ENCODE measurements around the gene PAIP1.
"Not testable (repeated sequence)": the region's sequence is repeated elsewhere in the genome, so short reads cannot be mapped to it uniquely, and the experiment has no call there.

PAIP1 gene

DNA sequence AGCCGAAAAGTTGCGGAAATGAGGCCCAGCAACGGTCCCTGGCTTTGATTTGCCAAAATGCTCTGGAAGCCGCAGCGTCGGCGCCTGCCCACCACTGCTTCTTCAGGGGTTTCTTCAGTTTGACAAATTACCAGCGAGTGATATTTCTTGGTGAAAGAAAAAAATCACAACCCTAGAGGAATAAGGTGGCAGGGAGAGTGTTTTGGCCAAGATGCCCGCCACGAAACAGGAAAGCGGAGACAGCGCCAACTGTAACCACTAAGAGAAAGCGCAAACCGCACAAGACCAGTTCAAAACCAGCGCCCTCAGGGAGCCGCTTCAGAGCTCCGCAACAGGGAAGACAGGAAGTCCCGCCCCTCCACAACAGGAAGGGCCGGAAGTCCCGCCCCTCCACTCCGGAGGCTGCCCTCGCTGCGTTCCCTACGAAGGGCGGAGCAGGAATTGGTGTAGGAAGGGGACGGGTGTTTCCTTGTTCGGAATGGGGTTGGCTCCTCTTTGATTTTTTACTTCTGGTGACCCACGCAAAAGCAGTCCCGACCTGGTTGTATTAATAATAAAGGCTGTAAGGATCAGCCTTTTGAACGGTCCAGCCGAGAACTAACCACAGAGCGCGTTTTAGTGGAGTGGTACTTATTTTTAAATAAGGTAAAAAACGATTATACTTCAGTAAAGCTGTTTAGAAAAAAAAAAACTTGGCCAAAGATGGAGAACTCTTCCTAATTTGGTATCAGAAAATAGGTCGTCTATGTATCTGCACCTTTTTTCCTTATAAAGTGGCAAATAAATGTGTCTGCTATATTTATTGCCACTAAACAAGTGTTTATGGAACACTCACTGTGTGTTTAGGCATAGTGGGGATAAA is 41.8 kb downstream of the PAIP1 start, which contains the start of gene C5orf34:
Gene C5orf34, minus strand, starts transcription at position 333 of the 862 bp plus-strand sequence. CDS start 5,809 bp downstream, outside the sequence.
- DNase-seq = peak; percentile 97

DNA sequence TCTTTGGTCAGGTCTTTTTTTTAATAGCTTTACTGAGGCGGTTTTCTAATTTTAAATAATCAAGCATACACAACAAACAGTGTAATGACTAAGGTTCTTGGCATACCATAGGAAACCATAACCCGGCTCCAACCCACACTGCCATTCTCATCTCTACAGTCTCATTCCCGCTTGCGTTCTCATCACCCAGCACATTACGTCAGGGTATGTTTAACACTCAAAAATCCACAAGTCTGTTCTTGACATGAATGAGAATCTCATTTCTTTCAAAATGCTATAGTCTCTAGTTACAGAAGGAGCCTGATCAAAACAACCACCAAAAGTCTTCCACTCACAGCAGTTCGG is 42.4 kb downstream of the PAIP1 start:
- no peak for DNase-seq

DNA sequence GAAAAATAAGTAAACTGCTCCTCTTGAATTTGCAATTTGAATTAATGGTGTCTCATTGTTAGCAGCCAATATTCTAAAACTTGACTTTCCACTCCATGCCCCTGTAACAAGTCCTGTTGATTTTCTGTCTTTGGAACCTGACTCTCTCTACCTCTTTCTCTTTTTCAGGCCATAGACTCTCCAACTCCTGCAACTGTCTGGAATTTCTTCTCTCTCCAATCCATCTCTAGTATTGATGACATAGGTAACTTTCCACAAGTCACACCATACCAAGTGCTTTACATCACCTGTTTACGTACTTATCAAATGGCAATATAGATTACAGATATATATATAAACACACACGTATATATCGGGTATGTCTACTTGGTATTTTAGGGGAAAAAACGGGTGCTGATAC is 42.9 kb downstream of the PAIP1 start:
- DNase-seq = no peak

DNA sequence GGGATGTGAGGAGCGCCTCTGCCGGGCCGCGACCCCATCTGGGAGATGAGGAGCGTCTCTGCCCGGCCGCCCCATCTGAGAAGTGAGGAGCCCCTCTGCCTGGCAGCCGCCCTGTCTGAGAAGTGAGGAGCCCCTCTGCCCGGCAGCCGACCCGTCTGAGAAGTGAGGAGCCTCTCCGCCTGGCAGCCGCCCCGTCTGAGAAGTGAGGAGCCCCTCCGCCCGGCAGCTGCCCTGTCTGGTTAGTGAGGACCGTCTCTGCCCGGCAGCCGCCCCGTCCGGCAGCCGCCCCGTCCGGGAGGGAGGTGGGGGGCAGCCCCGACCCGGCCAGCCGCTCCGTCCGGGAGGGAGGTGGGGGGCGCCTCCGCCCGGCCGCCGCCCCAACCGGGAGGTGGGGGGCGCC is 45.8 kb downstream of the PAIP1 start:
- not testable (repeated sequence) for DNase-seq

DNA sequence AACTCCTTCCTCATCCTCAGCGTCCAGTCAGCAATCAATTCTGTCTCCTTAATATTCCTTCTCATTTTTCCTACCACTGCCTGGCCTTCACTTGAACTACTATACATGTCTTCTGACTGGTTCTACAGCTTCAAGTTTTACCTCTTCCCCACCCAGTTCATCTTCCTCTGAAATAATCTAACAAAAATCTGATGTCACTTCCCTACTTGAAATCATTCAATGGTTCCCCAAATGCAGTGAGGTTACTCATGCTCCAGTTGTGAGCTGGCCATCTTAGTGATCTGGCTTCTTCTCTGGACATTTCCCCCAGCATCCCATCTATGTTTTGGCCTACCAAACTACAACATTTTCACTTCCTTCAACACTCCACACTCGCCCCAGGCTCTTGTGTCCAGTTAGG is 58.3 kb downstream of the PAIP1 start:
- no peak for DNase-seq

DNA sequence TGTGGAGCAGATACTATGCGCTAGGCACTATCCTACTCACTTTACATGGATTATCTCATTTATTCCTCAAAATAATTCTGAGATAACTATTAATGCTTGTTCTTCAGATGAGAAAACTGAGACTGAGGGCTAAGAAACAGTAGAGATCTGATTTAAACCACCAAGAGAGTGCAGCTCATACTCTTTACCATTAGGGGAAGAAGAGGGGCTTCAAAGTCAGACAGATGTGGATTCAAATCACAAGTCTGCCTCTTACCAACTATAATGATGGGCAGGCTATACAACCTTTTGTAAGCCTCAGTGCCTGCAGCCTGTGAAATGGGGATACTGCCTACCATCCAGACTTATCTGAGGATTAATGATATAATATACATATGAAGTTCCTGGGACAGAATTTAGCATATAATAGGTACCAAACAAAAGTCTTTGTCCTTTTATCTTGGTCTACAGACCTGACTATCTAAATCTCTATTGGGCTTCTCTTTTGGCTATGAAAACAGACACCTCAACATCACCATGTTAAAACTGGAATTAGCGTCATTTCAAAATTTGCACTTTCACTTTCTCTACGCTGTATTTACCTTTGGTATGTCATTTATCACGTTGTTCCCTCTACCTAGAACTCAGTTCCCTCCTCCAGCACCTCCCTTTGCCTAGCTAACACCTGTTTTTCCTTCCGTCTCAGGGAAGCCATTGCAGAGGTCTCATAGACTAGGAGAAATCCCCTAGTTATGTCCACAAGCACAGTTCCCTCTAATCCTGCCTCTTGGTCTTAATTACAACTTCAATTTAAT is 59.4 kb downstream of the PAIP1 start:
- DNase-seq = no peak

DNA sequence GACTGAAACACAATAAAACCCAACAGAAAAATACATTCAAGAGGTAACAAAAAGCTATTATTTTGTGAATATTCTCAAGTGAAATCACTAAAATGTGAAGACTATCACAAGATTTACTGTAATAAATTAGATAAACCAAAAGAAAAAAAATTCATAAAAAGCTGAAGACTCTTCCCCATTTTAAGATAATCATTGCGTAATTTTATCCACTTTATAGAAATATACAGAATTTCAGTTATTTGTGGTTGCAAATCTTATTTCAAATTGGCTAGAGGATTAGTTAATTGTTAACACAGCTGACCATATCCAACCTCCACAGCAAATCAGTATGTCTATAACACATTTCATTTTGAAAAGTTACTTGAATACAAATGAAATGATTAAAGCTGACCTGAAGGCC is 65.6 kb downstream of the PAIP1 start:
- no peak for DNase-seq

DNA sequence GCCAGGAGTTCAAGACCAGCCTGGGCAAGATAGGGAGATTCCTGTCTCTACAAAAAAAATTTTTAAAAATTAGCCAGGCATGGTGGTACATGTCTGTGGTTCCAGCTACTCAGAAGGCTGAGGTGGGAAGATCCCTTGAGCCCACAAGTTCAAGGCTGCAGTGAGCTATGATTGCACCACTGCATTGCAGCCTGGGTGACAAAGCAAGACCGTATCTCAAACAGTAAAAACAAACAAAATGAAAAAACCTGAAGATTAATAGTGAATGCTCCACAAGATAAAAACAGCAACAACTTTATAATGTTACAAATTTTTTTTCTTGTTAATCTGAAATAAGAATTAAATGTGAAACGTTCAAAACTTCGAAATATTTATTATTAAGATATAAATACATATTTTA is 70.5 kb downstream of the PAIP1 start:
- DNase-seq = no peak

DNA sequence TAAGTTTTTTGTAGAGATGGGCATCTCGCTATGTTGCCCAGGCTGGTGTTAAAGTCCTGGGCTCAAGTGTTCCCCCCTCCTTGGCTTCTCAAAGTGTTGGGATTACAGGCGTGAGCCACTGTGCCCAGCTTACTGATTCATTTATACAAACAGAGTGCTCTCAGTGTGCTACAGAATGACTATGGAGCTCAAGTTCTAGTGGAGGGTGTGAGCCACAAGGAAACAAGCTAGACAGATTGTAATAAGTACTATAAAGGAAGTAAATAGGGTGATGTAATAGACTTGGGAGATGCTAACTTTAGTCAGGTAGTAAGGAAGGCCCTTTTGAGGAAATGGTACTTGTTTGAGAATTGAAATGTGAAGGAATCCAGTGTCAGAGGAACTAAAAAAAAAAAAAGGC is 71.5 kb downstream of the PAIP1 start:
- DNase-seq = no peak

DNA sequence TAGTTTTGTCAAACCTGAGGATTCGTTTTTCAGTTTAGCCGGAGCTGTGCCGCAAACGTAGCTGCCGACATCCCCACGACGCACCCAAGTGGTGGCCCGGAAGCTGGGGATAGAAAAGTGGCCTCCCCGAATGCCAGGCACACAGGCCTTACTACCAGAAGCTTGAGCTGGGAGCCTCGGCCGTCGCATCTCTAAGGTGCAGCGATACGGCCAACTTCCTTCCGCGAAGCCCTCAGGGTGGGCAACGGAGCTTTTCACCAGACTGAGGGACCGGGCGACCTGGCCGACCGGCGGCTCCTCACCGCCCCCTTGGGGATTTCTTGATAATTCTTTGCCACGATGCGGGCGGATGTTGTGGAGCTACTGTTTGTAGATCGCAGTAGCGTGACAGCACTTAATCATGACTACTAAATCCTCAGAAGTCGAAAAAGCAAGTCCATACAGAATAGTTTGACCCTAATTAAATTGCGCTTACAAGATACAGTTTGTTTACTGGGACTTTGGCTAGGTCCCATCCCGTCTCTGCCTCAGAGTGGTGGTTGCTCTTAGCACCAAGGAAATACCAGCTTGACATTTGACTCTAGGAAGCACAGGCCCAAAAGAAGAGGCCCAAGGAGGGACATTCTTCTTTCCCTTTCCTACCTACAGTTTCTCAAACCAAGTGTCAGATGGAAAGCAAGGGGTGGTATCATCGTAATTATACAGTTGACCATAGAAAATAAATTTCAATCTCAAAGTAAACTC is 72.6 kb downstream of the PAIP1 start:
- DNase-seq = peak; percentile 78

DNA sequence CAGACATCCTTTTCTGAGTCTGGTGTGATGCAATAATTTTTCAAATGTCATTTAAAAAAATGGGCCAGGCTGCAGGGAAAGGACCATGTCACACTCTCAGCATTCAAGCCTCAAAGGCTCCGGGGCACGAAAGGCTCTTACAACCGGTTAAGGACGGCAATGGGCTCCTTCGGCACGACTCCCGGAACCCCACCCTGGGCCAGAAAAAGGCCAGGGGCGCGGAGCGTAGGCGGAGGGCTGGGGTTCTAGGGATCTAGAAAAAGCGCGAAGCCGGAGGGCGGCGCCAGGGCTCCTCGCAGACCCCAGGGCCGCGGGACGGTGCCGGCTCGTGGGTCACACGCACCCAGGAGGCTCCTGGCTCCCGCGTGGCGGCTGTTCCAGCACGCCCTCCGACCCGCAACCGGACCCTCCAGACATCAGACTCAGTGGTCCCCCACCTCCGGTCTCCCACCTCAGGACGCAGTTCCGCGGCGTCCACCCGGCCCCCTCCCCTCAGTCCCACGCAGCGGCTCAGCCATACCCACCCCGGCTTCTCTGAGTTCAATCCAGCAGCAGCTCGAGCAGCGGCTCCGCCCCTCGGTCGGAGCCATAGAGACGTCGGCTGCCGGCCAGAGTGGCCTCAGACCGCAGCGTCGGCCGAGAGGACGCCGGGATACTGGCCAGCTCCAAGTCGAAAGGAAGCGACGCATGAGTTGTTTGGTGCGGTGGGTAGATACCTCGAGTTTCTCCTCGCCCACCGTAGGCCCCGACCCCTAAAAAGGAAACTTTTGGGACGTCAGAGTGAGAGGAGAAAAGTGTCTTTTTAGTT is 73.4 kb downstream of the PAIP1 start, which contains the start of gene TMEM267:
Gene TMEM267, minus strand, starts transcription at position 568 of the 808 bp plus-strand sequence. CDS start 29,896 bp downstream, outside the sequence.
- peak; percentile 86 for DNase-seq

DNA sequence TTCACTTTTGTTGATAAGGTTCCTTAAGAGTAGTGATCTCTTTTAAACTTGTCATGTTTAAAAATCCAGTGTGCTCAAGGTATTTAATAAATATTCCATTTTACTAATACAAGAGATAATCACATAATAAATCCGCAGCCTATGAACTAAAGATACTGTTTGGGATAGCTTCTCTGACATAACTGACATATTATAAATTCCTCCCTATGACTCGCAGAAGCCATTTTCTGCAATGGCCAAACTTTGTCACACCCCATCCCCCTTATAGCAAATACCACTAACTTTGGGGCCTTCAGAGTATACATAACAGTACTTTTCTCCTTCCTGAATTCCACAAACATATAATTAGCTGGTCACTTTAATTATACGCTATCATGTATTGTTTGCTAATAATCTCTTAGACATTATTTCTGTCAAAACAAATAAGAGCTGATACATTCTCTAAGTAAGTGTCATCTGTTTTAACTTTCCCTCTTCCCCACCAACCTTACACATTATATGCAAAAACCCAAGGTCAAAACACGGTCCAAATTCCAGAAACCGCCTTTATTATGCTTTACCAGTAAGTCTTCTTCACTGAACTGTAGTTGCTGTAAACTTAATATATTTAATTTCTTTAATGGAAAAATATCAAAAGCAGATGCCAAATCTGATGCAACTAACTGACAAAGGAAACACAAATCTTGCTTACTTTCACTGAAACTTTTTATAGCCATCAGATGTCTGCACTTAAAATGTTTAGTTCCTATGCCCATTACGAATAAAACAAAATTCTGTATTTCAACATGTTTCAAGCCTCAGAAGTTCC is 74.2 kb downstream of the PAIP1 start:
- no peak for DNase-seq
